PC-3 (cell line): ENCODE measurements around the gene IQSEC1.

Experiments used
- CTCF ChIP-seq: fragments of 300-600 bp; sonication (generic); conservative IDR thresholded peaks from 2 replicates; pipeline ENCODE4 v1.5.1; 2017; ENCODE audit warnings: antibody characterized with exemption, low read depth, mild to moderate bottlenecking, low read length
- EZH2 ChIP-seq: fragments of 300-600 bp; sonication (generic); IDR thresholded peaks from one replicate; pipeline ENCODE4 v1.6.1; 2017; ENCODE audit warnings: antibody characterized with exemption, mild to moderate bottlenecking, low read length; ENCODE audit not compliant: unreplicated experiment

- TF ChIP-seq CTCF (no peak), EZH2 (no peak)
Measured at GRCh38 chr3:12900885-12901411, 172.3 kb downstream of the IQSEC1 start.
